Stimulated activated CD4-positive, alpha-beta T cell treated with anti-CD3 and anti-CD28 coated beads, Interleukin-12 subunit alpha, Interleukin-12 subunit beta, amount 100 ng/mL, for 24 hours (primary cell): Measurements from ENCODE around the gene LIMD2.
A peak's percentile ranks its signal among the peaks of the same experiment; 100 is the strongest.
"Not testable (repeated sequence)": the region's sequence is repeated elsewhere in the genome, so short reads cannot be mapped to it uniquely, and the experiment has no call there.

Experiments used
- DNase-seq, 2 experiments: peaks; one replicate each; pipeline ENCODE4 v3.0.0-alpha.2; 2020; ENCODE audit warnings: low read depth in 2 of 2

The LIMD2 gene

DNA sequence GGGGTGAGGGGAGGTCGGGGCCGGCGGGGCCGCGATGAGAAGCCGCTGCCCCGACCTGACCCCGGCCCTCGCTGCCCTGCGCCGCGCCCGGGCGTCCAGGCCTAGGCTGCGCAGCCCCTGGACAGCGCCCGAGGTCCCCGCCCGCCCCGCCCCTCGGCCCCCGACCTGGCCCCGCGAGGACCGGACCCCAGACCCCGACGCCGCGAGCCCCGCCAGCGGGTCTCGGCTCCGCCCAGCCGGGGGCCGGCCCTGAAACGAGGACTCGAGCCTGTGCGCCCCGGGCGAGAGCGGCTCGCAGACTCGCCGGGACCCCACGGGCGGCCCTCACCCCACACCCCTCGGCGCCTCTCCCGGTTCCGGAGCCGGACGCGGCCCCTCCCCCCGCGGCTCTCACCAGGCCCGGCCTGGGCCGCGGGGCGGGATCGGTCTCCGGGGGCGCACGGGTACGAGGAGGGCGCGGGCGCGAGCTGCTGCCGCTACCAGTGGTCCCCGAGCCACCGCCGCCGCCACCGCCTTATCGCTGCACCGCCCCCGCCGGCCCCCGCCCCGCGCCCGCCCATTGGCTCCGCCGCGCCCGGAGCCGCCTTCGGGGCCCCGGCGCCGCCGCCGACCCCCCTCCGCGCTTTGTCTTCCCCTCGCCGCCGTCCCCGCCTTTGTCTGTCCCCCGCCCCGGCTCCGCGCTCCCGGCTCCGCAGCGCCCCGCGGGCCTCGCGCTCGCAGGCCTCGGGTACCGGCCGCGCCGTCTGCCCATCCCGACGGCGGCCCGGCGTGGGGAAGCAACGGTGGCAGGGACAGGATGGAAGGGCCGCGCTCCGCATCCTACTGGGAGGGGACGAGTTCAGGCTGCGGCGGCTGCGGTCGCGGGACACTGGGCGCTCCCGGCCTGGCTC is at the start of gene LIMD2:
LIMD2 (minus strand) TSS at position 488 of the 890 bp plus-strand sequence. CDS start 827 bp downstream, outside the sequence.
- DNase-seq = peak; percentile 62 to 68

DNA sequence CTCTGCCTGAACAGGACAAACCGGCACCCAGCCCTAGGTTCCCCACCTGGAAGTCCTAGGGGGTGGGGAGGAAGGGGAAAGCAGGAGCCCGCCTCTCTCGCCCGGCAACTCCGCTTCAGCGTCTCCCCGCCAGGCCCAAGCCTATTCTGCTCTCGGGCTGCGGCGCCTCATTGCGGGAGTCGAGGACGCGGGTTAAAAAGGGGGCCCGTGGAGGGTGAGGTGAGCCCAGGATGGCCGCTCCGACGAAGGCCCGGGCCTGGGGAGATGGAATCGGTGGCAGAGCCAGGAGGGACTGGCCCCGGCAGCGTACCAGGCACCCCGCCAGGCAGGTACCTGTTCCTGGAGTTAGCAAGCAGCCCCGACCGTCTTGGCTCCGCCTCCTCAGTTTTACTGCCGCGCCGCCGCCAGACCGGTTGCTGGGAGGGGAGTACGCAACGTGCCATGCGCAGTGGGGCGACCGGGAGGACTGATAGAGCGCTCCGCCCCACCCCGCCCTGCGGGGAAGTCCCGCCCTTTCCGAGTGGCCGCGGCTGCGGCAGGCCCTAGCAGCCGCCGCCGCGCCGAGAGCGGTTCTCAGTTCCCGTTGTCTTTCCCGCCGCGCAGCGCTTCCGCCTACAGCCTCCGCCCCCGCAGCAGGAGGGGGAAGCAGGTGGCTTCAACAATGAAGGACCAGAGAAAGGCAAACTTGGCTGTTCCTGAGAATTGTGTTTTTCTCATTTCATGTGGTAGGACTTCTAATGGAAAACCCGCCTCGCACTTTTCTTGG is 41.7 kb upstream of the LIMD2 start, which contains the start of gene STRADA:
STRADA (minus strand) TSS at position 392 of the 766 bp plus-strand sequence. CDS start 13,430 bp downstream, outside the sequence.
- peak; percentile 98 to 99 for DNase-seq

DNA sequence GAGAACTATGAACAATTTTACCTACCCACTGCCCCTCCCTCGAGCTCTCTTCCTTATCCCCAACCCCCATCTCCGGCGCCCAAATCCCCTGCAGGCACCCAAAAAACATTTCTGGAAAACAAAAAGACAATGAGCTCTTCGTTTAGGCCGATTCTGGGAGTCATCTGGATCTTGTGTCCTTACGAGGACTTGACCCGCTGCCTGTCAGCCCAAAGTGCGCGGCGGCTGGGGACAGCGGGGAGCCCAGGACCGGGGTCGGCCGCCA is 41.1 kb upstream of the LIMD2 start:
- peak in 1 of 2 experiments; percentile 38 for DNase-seq

DNA sequence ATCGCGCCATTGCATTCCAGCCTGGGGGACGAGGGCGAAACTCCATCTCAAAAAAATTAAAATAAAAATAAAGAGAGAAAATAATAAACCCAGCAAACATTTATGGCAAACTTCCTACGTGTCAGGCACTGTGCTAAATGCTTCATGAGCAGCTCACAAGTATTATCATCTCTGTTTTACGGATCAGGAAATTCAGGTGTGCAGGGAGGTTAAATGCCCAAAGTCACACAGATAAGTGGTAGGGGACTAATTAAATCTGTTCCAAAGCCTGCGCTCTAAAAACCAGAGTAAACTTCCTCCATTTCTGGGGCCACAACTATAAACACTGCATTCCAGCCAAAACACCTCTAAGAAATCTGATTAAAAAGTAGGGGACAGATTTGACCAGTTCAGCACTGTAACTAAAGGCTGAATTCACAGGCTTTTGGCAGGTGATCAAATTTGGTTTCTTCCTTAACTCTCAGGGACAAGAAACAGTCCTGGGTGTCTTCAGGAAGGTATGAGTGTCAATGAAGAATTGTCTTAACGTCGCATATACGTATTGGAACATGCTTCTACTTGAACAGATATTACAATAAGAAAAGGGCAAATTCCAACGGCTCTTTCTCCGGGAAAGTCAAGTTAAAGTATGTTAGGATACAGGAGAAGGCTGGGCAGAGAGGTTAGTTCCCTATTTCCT is 40.7 kb upstream of the LIMD2 start:
- no peak for DNase-seq

DNA sequence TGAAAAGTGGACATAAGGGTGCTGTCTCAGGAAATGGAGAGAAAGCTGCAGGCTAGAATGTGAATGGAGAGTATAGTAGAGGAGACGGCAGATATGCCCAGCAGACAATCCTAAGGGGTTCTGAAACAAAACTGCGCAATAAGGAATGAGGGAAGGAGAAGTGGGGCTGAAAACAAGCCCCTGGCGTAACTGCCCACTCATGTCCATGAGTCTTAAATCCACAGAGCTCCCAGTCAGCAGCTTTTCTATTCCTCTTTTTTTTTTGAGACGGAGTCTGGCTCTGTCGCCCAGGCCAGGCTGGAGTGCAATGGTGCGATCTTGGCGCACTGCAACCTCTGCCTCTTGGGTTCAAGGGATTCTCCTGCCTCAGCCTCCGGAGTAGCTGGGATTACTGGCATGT is 35.8 kb upstream of the LIMD2 start:
- DNase-seq = no peak

DNA sequence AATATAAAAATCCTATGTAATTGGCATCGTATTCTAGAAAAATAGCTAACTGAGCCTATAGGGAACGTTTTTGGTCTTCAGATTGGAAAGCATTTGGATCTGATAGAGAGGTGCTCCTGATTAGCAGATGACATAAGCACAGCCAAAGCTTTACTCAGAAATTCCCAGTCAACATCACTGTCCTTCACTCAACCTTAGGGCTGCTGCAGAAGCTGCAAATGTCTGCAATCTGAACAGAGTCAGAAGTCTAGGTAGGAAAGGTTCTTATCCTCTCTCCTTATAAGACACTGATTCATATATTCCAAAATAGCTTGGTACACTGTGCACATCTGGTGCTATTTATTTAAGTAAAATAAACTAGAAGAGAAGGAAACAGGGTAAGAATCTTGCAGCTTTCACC is 22.5 kb upstream of the LIMD2 start:
- no peak for DNase-seq

DNA sequence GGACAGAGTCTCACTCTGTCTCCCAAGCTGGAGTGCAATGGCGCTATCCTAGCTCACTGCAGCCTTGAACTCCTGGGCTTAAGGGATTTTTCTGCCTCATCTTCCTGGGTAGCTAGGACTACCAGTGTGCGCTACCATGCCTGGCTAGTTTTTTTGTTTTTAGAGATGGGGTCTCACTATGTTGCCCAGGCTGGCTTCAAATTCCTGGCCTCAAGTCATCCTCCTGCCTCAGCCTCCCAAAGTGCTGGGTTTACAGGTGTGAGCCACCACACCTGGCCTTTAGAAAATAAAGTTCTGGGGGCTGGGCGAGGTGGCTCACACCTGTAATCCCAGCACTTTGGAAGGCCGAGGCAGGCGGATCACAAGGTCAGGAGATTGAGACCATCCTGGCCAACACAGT is 20.3 kb upstream of the LIMD2 start:
- not testable (repeated sequence) for DNase-seq

DNA sequence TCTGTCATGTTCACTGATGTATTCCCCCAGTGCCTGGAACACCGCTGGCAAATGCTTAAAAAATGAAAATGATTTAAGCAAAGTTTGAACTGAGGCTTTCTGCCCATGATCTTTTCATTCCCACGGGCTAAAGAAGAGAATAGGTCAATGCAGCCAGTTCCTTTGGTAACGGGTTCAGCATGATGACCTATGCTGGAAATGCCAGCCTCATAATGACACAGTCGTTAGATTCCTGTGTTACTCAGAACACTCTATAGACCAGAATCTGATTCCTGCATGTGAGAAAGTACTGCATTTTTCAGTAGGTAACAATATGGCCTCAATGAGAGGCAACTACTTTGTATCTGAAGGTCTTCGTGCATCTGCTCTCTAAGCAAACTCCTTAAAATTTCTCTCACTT is 19.1 kb upstream of the LIMD2 start:
- DNase-seq = no peak

DNA sequence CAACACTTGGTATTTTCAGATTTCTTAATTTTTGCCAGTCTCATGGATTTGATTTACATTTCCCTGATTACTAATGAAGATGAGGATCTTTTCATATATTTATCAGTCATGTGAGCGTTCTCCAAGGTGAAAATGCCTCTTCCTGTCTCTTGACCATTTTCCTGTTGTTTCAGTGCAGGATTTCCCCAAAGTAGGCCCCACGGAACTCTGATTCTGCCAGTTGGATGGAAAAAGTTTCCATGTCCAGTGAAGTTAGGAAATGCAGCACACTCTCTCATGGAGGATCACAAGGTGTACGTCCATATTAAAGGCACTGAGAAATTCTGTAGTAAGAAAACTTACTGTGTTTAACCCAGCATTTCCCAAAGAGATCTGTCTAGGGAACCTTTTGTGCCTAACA is 16.5 kb upstream of the LIMD2 start:
- DNase-seq = no peak

DNA sequence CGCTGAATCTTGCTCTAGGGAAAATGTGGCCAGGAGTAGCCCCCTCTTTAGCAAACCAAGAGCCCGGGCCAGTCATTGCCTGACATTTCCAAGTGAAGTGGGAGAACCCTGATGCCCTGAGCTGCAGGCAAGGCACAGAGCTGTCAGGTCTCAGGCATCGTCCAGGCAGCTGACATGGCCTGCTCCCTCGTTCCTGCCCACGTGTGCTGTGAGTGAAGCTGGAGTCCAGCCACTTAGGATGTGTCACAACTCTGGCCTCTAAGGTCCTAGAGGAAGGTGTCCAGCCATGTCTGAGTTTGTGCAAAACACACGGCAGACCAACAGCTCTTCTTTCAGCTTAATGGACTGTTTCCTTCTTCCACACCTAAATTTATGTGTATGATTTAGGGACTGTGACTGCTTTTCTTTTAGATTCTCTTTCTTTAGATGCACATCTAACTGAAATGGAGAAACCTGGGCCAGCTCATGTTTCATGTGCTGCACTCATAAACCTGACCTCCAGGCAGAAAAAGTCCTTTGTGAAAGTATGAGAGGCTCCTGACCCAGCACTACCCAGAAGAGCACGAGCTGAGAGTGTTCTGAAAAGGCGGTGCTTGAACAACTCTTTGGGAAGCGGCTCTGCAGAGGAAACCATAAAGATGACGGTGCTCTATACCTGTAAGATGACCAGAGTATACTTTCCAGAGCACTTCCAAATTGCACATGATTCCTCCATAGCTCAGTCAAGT is 14.8 kb upstream of the LIMD2 start:
- DNase-seq = no peak

DNA sequence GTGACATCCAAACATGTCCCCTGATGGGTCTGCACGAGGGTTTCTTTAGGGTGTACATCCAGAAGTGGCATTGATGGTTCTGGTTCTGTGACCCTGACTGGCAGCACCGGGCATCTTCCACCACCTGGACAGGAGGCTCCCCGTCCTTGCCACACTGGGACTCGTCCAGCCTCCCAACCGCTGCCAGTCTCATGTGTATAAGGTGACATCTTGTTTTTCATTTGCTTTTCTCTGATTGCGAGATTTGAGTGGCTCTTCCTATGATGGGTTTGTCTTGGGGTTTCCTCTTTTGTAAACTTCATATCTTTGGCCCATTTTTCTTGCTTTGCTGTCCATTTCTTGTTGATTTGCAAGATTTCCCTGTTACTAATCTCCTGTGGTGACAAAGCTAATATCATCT is 9.2 kb upstream of the LIMD2 start:
- no peak for DNase-seq

DNA sequence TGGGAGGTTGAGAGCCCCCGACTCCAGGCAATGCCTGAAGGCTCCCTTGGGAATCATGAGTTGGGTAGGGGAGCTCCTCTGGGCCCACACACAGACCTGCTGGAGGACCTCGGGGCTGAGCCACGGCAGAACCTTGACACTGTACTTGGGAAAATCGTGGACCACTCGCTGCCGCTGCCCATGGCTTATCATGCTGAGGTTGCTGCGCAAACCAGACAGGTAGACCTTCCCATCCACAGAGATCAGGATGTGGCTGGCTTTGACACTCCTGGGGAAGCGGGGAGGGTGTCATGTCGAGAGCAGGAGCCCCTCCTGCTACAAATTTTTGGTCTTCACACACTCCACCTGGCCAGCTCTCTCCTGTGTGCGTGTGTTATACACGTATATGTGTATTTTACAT is 7.2 kb upstream of the LIMD2 start:
- DNase-seq = no peak

DNA sequence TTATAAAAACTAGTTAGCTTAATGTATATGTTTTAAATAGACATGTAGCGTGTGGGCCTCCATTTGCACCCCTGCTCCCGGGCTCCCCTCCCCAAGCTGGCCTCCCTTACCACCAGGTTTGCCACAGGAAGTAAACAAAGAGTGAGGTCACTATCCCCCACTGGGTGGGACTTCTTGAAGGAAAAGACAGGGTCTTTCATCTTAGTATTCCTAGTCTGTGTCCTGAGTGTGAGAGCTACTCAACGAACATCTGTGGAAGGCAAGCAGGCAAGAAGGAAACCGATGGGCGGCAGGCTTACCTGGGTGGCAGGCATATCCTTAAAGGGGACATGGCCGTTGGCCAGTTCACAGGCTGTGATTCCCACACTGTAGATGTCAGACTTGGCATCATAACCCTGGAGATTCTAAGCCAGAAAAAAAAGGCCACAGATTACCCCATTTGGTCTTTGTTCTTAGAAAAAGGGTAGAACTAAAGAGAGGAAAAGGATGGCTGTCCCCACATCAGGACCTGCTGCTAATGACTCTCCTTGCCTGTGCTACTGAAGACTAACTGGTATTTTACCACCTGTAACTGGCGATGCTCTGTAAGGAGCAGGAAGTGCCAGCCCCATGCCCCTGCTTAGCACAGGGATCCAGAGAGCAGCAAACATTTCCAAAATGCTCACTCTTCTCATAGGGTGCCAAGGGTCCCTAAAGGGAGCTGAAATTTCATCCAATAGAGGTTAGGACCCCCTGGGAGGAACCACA is 6.6 kb upstream of the LIMD2 start:
- DNase-seq = no peak

DNA sequence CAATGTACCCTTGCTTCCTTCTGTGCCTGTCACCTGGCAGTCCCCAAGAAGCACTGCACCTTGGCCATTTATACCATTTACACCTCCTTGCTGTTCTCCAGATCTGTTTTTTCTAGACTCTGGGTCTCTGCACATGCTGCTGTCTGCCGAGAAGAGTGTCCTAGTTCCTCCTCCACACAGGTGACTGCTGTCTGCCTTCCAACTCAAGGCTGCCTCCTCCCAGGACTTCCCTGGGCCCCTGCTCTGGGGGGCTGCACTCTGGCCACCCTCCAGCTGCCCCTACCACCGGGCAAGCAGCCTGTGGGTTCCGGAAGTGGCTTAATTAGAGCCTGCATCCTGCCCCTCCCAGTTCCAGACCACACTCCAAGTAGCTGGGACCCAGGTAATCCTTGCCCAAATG is 5.7 kb upstream of the LIMD2 start:
- no peak for DNase-seq

DNA sequence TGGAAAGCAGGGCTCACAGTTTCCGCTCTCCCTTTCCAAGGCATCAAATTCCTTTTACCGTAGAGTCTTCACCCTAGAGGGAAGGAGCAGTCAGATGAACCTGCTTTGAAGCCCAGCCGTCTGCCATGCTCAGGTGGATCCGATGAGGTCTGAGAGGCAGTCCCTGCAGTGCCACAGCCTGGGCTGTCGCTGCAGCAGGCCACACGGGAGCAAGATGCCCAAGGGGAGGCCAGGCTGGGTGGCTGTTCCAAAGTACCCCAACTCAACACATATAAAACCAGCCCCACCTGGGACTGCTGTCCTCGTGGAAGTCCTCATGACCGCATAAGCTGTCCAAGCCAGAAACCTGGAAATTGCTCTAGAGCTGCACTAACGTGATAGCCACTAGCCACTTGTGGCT is 4.9 kb upstream of the LIMD2 start:
- no peak for DNase-seq

DNA sequence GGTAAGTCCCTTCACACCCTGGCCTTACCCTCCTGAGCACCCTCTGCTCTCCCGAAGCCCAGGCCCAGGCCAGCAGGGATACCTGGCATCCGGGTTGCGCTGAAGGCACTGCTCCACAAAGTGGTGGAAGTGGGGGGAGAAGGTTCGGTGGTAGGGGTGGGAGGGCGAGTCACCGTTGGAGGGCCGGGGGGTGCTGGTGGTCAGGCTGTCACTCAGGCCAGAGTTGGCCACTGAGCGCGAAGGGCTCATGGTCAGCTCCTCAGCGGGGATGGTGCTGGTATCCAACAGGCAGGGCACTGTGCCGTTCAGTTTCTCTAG is 4.3 kb upstream of the LIMD2 start:
- DNase-seq = no peak

DNA sequence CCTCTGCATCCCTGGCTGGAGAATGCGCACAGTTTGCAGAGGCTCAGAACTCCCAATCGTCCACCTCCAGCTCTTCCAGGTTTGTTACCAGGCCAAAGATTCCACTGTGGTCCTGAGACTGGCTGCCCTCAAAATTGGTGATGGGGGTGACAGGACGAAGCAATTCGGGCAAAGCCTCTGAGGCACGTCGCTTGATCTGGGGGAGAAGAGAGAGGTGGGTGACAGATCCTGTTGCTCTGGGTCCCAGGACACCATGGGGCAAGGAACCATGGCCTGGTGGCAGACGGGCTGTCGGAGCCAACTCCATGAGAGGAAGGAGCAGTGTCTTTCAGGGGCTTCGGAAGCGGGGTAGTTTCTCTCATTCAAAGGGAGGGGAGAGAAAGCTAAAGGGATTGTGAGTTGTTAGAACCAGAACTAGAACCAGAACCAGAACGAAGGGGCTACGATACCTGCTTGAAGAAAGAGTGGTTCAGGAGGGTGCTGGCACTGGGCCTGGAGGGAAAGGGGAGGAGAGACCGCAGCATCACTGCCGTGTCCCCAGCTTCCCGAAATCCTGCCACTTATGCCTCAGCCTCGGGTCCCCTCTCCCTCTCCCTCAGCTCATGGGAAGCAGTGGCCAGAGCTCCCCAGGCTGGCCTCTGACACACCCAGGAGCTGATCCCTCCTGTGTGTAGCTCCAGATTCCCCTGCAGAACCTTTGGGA is 3.8 kb upstream of the LIMD2 start:
- no peak for DNase-seq

DNA sequence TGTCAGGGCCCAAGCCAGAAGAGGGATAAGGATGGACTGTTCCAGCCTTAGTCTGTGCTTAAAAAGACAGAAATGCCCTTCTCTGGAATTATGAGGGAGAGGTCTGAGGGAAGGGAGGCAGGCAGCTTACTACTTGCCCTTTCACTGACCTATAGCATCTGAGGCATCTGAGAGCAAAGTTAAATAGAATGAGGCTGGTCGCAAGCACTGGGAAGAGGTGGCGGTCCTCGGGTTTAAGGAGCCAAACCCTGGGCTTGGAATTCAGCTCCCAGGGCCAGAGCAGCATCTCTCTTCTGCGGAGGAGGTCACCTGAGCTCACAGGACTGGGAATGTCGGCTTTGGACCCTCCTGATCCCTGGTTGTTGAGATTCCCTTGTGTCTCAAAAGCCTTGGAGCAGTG is 3.1 kb upstream of the LIMD2 start:
- no peak for DNase-seq

DNA sequence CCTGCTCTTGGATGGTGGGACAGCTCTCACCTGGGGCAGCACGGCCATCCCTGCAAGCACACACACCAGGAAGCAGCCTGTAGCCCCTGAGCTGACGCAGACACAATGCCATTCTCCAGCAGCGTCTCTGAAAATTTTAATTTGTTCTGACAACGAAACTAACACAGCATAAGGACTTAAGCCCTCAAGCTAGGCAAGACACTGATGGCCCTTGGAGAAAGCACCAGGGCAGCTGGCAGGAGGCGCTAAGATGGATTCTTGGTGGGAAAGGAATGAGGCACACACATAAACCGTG is 2.7 kb upstream of the LIMD2 start:
- no peak for DNase-seq

DNA sequence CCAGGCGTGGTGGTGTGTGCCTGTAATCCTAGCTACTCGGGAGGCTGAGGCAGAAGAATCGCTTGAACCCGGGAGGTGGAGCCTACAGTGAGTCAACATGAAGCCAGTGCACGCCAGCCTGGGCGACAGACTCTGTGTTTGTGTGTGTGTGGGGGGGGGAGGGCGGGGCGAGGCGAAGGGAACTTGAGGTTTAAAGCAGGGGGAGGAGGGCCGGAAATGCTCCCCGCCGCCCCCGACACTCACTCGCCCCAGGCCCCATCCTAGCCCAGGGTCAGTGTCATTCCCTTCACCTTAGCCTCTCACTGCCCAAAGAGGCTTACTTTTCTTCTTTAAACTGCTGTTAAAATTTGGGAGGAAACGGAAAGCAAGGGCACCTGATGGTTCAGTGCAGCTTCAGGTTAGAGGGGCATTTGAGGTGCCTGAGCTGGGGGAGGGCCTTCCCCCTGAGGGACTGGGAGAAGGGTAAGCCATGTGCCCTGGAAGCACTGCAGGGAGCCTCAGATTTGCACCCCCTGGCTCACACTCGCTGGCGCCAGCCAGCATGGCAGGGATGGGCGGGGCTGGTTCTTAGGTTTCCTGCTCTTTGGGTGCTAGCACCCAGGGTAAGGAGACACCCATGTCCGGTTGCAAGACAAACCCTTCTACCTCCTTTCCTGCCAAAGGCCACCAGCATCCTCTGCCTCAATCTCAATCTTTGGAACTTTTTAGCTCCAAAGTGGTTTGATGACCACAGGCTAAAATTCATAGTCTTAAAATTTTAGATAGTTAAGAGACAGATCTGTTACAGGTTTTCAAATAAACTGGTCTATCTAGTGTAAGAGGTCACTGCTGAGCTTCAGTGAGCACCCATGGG is 2.2 kb upstream of the LIMD2 start:
- DNase-seq = peak; percentile 54 to 67
